Karpas-422 (cell line): ENCODE data around the gene TMSB10. TPM values are rescaled to one million over a fixed set of nuclear protein-coding genes. Genes with fewer than 3 reads are reported as not detected.

Source experiments
- DNase-seq: peaks from one replicate; pipeline ENCODE4 v3.0.0-alpha.2; 2015
- H2AFZ ChIP-seq: fragments of 200-600 bp; sonication (generic); 2 replicates; pipeline ENCODE4 v1.6.1; 2014; ENCODE audit warnings: antibody characterized with exemption, low read length, mixed read lengths
- H3K27ac ChIP-seq: fragments of 200-600 bp; sonication (generic); 2 replicates; pipeline ENCODE4 v1.5.1; 2014; ENCODE audit warnings: mild to moderate bottlenecking, low read length, moderate library complexity
- H3K27me3 ChIP-seq: fragments of 200-600 bp; sonication (generic); 2 replicates; pipeline ENCODE4 v1.6.1; 2014; ENCODE audit warnings: low read length, mixed read lengths
- H3K36me3 ChIP-seq: fragments of 200-600 bp; sonication (generic); 2 replicates; pipeline ENCODE4 v1.6.1; 2014; ENCODE audit warnings: low read length, mixed read lengths; ENCODE audit not compliant: insufficient read depth
- H3K4me1 ChIP-seq: fragments of 200-600 bp; sonication (generic); 2 replicates; pipeline ENCODE4 v1.6.1; 2014; ENCODE audit warnings: mild to moderate bottlenecking, low read length, mixed read lengths
- H3K4me2 ChIP-seq: fragments of 200-600 bp; sonication (generic); 2 replicates; pipeline ENCODE4 v1.6.1; 2014; ENCODE audit warnings: low read length, low read depth, mild to moderate bottlenecking; ENCODE audit not compliant: poor library complexity, severe bottlenecking
- H3K4me3 ChIP-seq: fragments of 200-600 bp; sonication (generic); 2 replicates; pipeline ENCODE4 v1.5.1; 2014; ENCODE audit warnings: mild to moderate bottlenecking, antibody characterized with exemption, low read length, mixed read lengths
- H3K79me2 ChIP-seq: fragments of 200-600 bp; sonication (generic); 2 replicates; pipeline ENCODE4 v1.6.1; 2014; ENCODE audit warnings: mild to moderate bottlenecking, low read length, mixed read lengths
- H3K9ac ChIP-seq: fragments of 200-600 bp; sonication (generic); 2 replicates; pipeline ENCODE4 v1.6.0; 2014; ENCODE audit warnings: low read length
- H3K9me2 ChIP-seq: fragments of 200-600 bp; sonication (generic), shearing (Covaris generic); replicated peaks from 2 replicates; pipeline ENCODE4 v1.6.0; 2014; ENCODE audit warnings: mild to moderate bottlenecking, low read length, moderate library complexity; ENCODE audit not compliant: insufficient read depth
- H3K9me3 ChIP-seq: fragments of 300-700, 200-600 bp; sonication (generic); 2 replicates; pipeline ENCODE4 v1.6.1; 2014; ENCODE audit warnings: low read length, mixed read lengths
- H4K20me1 ChIP-seq: fragments of 200-600 bp; sonication (generic); 2 replicates; pipeline ENCODE4 v1.6.1; 2014; ENCODE audit warnings: mild to moderate bottlenecking, antibody characterized with exemption, low read length, low read depth; ENCODE audit not compliant: insufficient read depth
- total RNA-seq: library from RNA; depleted of rRNA; stranded (reverse); fragments of >200 nt; shearing (Covaris generic); gene quantifications from 2 replicates; pipeline ENCODE4 v1.2.3, GENCODE V29; 2014; ENCODE audit warnings: low replicate concordance; rRNA removed

TMSB10 gene
- total RNA-seq, 1 experiment from 2014 or later: 1,287 TPM

- Histone ChIP-seq H3K27ac (peak overlapping the region; percentile 79), H3K27me3 (no peaks in the 10 kb centered on the region), H2AFZ (peak overlapping the region; percentile 97), H3K4me3 (peak overlapping the region; percentile 44; the same call in 1 of the 2 replicates), H3K79me2 (no peaks in the 10 kb centered on the region), H3K9me2 (no peaks in the 10 kb centered on the region), H3K9me3 (no peaks in the 10 kb centered on the region), H4K20me1 (no peaks in the 10 kb centered on the region), H3K36me3 (no peaks in the 10 kb centered on the region), H3K4me2 (peak overlapping the region; percentile 60), H3K4me1 (peaks cover 30% of the 10 kb centered on the region), H3K9ac (peak overlapping the region; percentile 56)
- peak; percentile 80 for DNase-seq
These were observed 41.0 kb downstream of the TMSB10 start for GRCh38 chr2:84946204-84947009.

- Histone ChIP-seq H3K4me2 (peak overlapping the region; percentile 60), H3K4me3 (peak overlapping the region; percentile 44; the same call in 1 of the 2 replicates), H3K27me3 (no peaks in the 10 kb centered on the region), H3K4me1 (peaks cover 30% of the 10 kb centered on the region), H3K9ac (peak overlapping the region; percentile 56), H3K79me2 (no peaks in the 10 kb centered on the region), H3K9me2 (no peaks in the 10 kb centered on the region), H4K20me1 (no peaks in the 10 kb centered on the region), H3K36me3 (no peaks in the 10 kb centered on the region), H3K9me3 (no peaks in the 10 kb centered on the region), H3K27ac (peak overlapping the region; percentile 79), H2AFZ (peak overlapping the region; percentile 97)
- no peak for DNase-seq
These were observed 41.6 kb downstream of the TMSB10 start for GRCh38 chr2:84947010-84947593.

GRCh38 chr2:84953535-84953934 is 48.1 kb downstream of the TMSB10 start:
- Histone ChIP-seq H3K27ac (no peak overlapping the region), H3K4me3 (no peak overlapping the region), H2AFZ (no peak overlapping the region), H3K27me3 (no peaks in the 10 kb centered on the region), H4K20me1 (no peaks in the 10 kb centered on the region), H3K36me3 (no peaks in the 10 kb centered on the region), H3K9me2 (no peaks in the 10 kb centered on the region), H3K4me2 (no peak overlapping the region), H3K9me3 (no peaks in the 10 kb centered on the region), H3K79me2 (no peaks in the 10 kb centered on the region), H3K9ac (no peak overlapping the region), H3K4me1 (no peaks in the 10 kb centered on the region)
- DNase-seq: no peak

GRCh38 chr2:84954329-84954728 is 48.9 kb downstream of the TMSB10 start:
- no peak overlapping the region for H3K4me3 ChIP-seq
- H3K27me3 ChIP-seq: no peaks in the 10 kb centered on the region
- DNase-seq: no peak
- no peaks in the 10 kb centered on the region for H4K20me1 ChIP-seq
- no peak overlapping the region for H3K9ac ChIP-seq
- no peak overlapping the region for H2AFZ ChIP-seq
- no peaks in the 10 kb centered on the region for H3K36me3 ChIP-seq
- no peaks in the 10 kb centered on the region for H3K79me2 ChIP-seq
- H3K27ac ChIP-seq: no peak overlapping the region
- H3K9me3 ChIP-seq: no peaks in the 10 kb centered on the region
- H3K4me2 ChIP-seq: no peak overlapping the region
- no peaks in the 10 kb centered on the region for H3K4me1 ChIP-seq
- H3K9me2 ChIP-seq: no peaks in the 10 kb centered on the region

Other genes with a start within 250 kb of the TMSB10 start
- gene TRABD2A, start 24.6 kb upstream of the TMSB10 start, total RNA-seq: 0.04 and 2.4 TPM in 2 replicates
- gene KCMF1, start 65.5 kb downstream of the TMSB10 start, total RNA-seq: 80.7 and 104 TPM in 2 replicates
- gene TCF7L1, start 227.7 kb downstream of the TMSB10 start, total RNA-seq: not detected in 2 replicates